Measurements from ENCODE around the gene UBE2L3.
A peak's percentile ranks its signal among the peaks of the same experiment; 100 is the strongest.
"Not testable (repeated sequence)": the region's sequence is repeated elsewhere in the genome, so short reads cannot be mapped to it uniquely, and the experiment has no call there.

UBE2L3 gene

GRCh38 chr22:21626073-21626734 is 58.7 kb downstream of the UBE2L3 start:
- no peak for DNase-seq (ENCODE audit: low read depth in 2 of 3, low spot score in 2 of 3)

- no peak for DNase-seq (ENCODE audit: low read depth in 2 of 3, low spot score in 2 of 3)
Observed at GRCh38 chr22:21626735-21627469, 59.4 kb downstream of the UBE2L3 start.

GRCh38 chr22:21628386-21629254 is 61.1 kb downstream of the UBE2L3 start:
- no peak for DNase-seq (ENCODE audit: low read depth in 2 of 3, low spot score in 2 of 3)

GRCh38 chr22:21629255-21630149 is 62.0 kb downstream of the UBE2L3 start, which contains the start of gene YDJC:
Gene YDJC, minus strand, starts transcription at chr22:21630022. Its CDS starts 8 bp downstream, at chr22:21630014.
- peak; percentile 88 to 91 (median 89) for DNase-seq (ENCODE audit: low read depth in 2 of 3, low spot score in 2 of 3)

- DNase-seq (ENCODE audit: low read depth in 2 of 3, low spot score in 2 of 3): no peak
Observed at GRCh38 chr22:21631025-21631424, 63.5 kb downstream of the UBE2L3 start.

- peak in 1 of 3 experiments; percentile 40 for DNase-seq (ENCODE audit: low read depth in 2 of 3, low spot score in 2 of 3)
Observed at GRCh38 chr22:21632237-21632895, 64.9 kb downstream of the UBE2L3 start, which contains the start of gene CCDC116. Gene CCDC116, plus strand, starts transcription at chr22:21632760. Its CDS starts 422 bp downstream, at chr22:21633182.

GRCh38 chr22:21632931-21633330 is 65.4 kb downstream of the UBE2L3 start:
- no peak for DNase-seq (ENCODE audit: low read depth in 2 of 3, low spot score in 2 of 3)

- DNase-seq (ENCODE audit: low read depth in 2 of 3, low spot score in 2 of 3): no peak
Observed at GRCh38 chr22:21633481-21633880, 66.0 kb downstream of the UBE2L3 start.

GRCh38 chr22:21634081-21634480 is 66.6 kb downstream of the UBE2L3 start:
- no peak for DNase-seq (ENCODE audit: low read depth in 2 of 3, low spot score in 2 of 3)

- no peak for DNase-seq (ENCODE audit: low read depth in 2 of 3, low spot score in 2 of 3)
Observed at GRCh38 chr22:21634844-21635243, 67.3 kb downstream of the UBE2L3 start.

GRCh38 chr22:21635771-21636510 is 68.4 kb downstream of the UBE2L3 start:
- no peak for DNase-seq (ENCODE audit: low read depth in 2 of 3, low spot score in 2 of 3)

GRCh38 chr22:21636629-21637218 is 69.2 kb downstream of the UBE2L3 start:
- DNase-seq (ENCODE audit: low read depth in 2 of 3, low spot score in 2 of 3): no peak

- DNase-seq (ENCODE audit: low read depth in 2 of 3, low spot score in 2 of 3): not testable (repeated sequence)
Observed at GRCh38 chr22:21637450-21637849, 69.9 kb downstream of the UBE2L3 start.

GRCh38 chr22:21639359-21639758 is 71.8 kb downstream of the UBE2L3 start:
- DNase-seq (ENCODE audit: low read depth in 2 of 3, low spot score in 2 of 3): no peak

GRCh38 chr22:21640810-21641209 is 73.3 kb downstream of the UBE2L3 start:
- no peak for DNase-seq (ENCODE audit: low read depth in 2 of 3, low spot score in 2 of 3)

GRCh38 chr22:21641417-21641788 is 73.9 kb downstream of the UBE2L3 start:
- no peak for DNase-seq (ENCODE audit: low read depth in 2 of 3, low spot score in 2 of 3)

GRCh38 chr22:21641789-21642583 is 74.5 kb downstream of the UBE2L3 start, which contains the start of gene SDF2L1:
Gene SDF2L1, plus strand, starts transcription at chr22:21642302. Its CDS starts 35 bp downstream, at chr22:21642337.
- peak; percentile 88 to 98 (median 93) for DNase-seq (ENCODE audit: low read depth in 2 of 3, low spot score in 2 of 3)
